ENCODE results near the gene TSLP.
A peak's percentile ranks its signal among the peaks of the same experiment; 100 is the strongest.

TSLP gene

GRCh38 chr5:111083323-111083722 lies 11.8 kb downstream of the TSLP start:
- no peak overlapping the region for H3K4me3 ChIP-seq (ENCODE audit: low read depth, low read length)
- TF ChIP-seq, protein P1, sequence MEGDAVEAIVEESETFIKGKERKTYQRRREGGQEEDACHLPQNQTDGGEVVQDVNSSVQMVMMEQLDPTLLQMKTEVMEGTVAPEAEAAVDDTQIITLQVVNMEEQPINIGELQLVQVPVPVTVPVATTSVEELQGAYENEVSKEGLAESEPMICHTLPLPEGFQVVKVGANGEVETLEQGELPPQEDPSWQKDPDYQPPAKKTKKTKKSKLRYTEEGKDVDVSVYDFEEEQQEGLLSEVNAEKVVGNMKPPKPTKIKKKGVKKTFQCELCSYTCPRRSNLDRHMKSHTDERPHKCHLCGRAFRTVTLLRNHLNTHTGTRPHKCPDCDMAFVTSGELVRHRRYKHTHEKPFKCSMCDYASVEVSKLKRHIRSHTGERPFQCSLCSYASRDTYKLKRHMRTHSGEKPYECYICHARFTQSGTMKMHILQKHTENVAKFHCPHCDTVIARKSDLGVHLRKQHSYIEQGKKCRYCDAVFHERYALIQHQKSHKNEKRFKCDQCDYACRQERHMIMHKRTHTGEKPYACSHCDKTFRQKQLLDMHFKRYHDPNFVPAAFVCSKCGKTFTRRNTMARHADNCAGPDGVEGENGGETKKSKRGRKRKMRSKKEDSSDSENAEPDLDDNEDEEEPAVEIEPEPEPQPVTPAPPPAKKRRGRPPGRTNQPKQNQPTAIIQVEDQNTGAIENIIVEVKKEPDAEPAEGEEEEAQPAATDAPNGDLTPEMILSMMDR (IDR thresholded peaks at IDR 0.05; ENCODE audit: low read depth, low read length): no peak
- in situ Hi-C loops (cut with HindIII; ENCODE audit: low sequenced_read_pairs): no loop called here
- no peak for DNase-seq (ENCODE audit: low read depth, low spot score)

DNA sequence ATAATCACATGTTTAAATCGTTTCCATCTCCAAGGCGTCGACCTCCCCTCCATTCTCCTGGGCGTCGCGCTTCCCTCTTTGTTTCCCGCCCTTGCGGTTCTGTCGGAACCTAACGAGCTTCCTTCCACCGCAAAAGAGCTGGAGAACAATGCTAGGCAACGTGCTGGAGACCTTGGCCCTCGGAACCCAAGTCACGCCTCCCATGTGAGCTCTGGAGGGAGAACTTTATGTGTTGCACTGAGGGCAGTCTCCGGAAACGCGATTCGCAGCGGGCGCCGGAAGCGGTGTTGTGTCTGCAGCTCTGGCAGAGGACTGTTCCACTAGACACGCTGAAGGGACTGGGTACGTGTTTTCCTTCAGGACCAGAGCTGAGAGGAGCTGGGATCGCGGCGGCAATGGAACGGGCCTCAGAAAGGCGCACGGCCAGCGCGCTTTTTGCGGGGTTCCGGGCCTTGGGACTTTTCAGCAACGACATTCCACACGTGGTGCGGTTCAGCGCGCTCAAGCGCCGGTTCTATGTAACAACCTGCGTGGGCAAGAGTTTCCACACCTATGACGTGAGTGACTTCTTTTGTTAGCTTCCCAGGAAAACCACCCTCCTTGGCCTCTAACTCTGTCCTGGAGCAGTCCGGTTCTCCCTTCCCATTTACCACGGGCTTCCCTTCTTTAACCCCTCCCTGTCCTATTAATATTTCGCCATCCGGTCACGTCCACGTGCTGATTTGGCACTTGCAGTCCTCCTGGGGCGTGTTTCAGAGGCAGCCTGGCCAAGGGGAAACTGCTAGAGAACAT lies 20.7 kb downstream of the TSLP start, which contains the start of gene WDR36:
Gene WDR36 (plus strand): TSS at position 287 of the 792 bp plus-strand sequence. CDS start 109 bp downstream, at position 396.
- TF ChIP-seq, protein P1 (IDR thresholded peaks at IDR 0.05; ENCODE audit: low read depth, low read length): no peak
- peak; percentile 93 for DNase-seq (ENCODE audit: low read depth, low spot score)
- in situ Hi-C loops (cut with HindIII; ENCODE audit: low sequenced_read_pairs): no loop called here
- peak within 1 kb of the TSS; percentile 93 for H3K4me3 ChIP-seq (ENCODE audit: low read depth, low read length)

GRCh38 chr5:111095982-111096381 lies 24.5 kb downstream of the TSLP start:
- no peak overlapping the region for H3K4me3 ChIP-seq (ENCODE audit: low read depth, low read length)
- TF ChIP-seq, protein P1 (IDR thresholded peaks at IDR 0.05; ENCODE audit: low read depth, low read length): no peak
- no peak for DNase-seq (ENCODE audit: low read depth, low spot score)
- in situ Hi-C loops (cut with HindIII; ENCODE audit: low sequenced_read_pairs): no loop called here

GRCh38 chr5:111099058-111099778 lies 27.7 kb downstream of the TSLP start:
- DNase-seq (ENCODE audit: low read depth, low spot score): no peak
- in situ Hi-C loops (cut with HindIII; ENCODE audit: low sequenced_read_pairs): no loop called here
- no peak overlapping the region for H3K4me3 ChIP-seq (ENCODE audit: low read depth, low read length)
- TF ChIP-seq, protein P1 (IDR thresholded peaks at IDR 0.05; ENCODE audit: low read depth, low read length): no peak

- TF ChIP-seq, protein P1 (IDR thresholded peaks at IDR 0.05; ENCODE audit: low read depth, low read length): no peak
- in situ Hi-C loops (cut with HindIII; ENCODE audit: low sequenced_read_pairs): no loop called here
- no peak overlapping the region for H3K4me3 ChIP-seq (ENCODE audit: low read depth, low read length)
- no peak for DNase-seq (ENCODE audit: low read depth, low spot score)
Observed at GRCh38 chr5:111106320-111106948, 34.9 kb downstream of the TSLP start.

DNA sequence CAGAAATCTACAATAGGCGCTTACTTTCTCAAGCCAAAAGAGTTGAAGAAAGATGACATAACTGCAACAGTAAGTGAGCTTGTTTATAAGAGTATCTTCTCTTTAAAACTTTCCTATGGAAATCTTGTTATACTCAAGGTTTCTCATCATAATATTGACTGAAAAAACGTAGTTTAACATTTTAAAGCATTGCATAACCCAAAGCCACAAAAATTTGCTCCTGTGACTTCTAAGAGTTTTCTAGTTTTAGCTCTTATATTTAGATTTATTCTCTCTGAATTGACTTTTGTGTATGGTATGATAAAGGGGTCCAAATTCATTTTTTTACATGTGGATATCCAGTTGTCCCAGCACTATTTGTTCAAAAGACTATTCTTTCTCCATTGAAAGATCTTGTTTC lies 35.9 kb downstream of the TSLP start:
- TF ChIP-seq, protein P1 (IDR thresholded peaks at IDR 0.05; ENCODE audit: low read depth, low read length): no peak
- no peak overlapping the region for H3K4me3 ChIP-seq (ENCODE audit: low read depth, low read length)
- DNase-seq (ENCODE audit: low read depth, low spot score): no peak
- in situ Hi-C loops (cut with HindIII; ENCODE audit: low sequenced_read_pairs): no loop called here
